Activated CD4-positive, alpha-beta memory T cell treated with anti-CD3 and anti-CD28 coated beads, Interleukin-2, amount 10 ng/mL, durations not matched to agents 7 days and 5 days (primary cell): Measurements from ENCODE around the gene MEX3C. TPM values are rescaled to one million over a fixed set of nuclear protein-coding genes. Genes with fewer than 3 reads are reported as not detected.
A peak's percentile ranks its signal among the peaks of the same experiment; 100 is the strongest.

Experiments used
- CTCF ChIA-PET: fragments of 350-600 bp; sonication (Branson Sonifier 250); formaldehyde crosslinking; loops from one replicate; lab custom pipeline; 2021; ENCODE audit warnings: antibody characterized with exemption, inconsistent platforms; lab: Charles Lee
- POLR2A ChIA-PET: fragments of 350-600 bp; sonication (Branson Sonifier 250); formaldehyde crosslinking; loops from one replicate; lab custom pipeline; 2021; ENCODE audit warnings: antibody characterized with exemption; lab: Charles Lee
- DNase-seq: peaks from one replicate; pipeline ENCODE4 v3.0.0-alpha.2; 2020
- H3K27ac Mint-ChIP-seq: one replicate; pipeline ENCODE4 v1.8.0; 2021; ENCODE audit warnings: mild to moderate bottlenecking, mixed read lengths
- H3K27me3 Mint-ChIP-seq: one replicate; pipeline ENCODE4 v1.8.0; 2021; ENCODE audit warnings: mixed read lengths
- H3K36me3 Mint-ChIP-seq: one replicate; pipeline ENCODE4 v1.8.0; 2021; ENCODE audit warnings: low read depth, mixed read lengths
- H3K4me1 Mint-ChIP-seq: one replicate; pipeline ENCODE4 v1.8.0; 2021; ENCODE audit warnings: mixed read lengths
- H3K4me3 Mint-ChIP-seq: one replicate; pipeline ENCODE4 v1.8.0; 2021; ENCODE audit warnings: mild to moderate bottlenecking, mixed read lengths
- H3K9me3 Mint-ChIP-seq: one replicate; pipeline ENCODE4 v1.8.0; 2021; ENCODE audit warnings: mixed read lengths
- total RNA-seq, 2 experiments: library from RNA; stranded (reverse); gene quantifications; one replicate each; pipeline ENCODE4 v1.2.3, GENCODE V29; 2021

MEX3C gene
- total RNA-seq, 2 experiments from 2014 or later = 55.4 to 62.6 TPM

DNA sequence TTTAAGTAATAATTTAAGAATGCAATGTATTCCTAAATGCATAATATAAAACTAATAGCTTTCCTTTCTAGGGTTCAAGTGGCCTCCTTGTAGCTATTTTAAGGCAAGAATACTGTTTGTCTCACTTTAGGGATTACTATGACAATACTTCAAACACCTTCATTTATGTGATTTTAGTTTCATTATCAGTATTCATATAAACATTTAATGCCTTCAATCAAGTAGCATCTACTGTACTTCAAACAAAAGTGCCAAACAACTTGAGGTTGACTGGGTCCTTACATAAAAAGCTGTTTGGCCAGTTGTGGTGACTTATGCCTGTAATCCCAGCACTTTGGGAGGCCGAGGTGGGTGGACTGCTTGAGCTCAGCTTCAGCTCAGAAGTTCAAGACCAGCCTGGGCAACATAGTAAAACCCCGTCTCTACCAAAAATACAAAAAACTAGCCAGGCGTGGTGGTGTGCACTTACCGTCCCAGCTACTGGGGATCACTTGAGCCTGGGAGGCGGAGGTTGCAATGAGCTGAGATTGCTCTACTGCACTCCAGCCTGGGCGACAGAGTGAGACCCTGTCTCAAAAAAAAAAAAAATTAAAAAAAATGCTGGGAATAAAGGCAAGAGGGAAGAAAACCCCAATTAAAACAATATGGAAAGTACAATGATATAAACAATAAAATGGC, 9.3 kb downstream of the MEX3C start:
- peak overlapping the region; percentile 33 for H3K4me3 Mint-ChIP-seq
- peaks cover 70% of the 10 kb centered on the region for H3K4me1 Mint-ChIP-seq
- H3K27me3 Mint-ChIP-seq = no peaks in the 10 kb centered on the region
- CTCF ChIA-PET = interaction anchor here (2.3 kb wide), 1 partner anchor 35 kb away, joined by 6 read pairs; no protein-coding TSS in a partner anchor
- POLR2A ChIA-PET = interaction anchor here (0.5 to 8.2 kb wide), 4 partner anchors 9 to 220 kb away, joined by 3 to 64 read pairs (median 13); partner anchors contain the start of gene MEX3C
- H3K27ac Mint-ChIP-seq = no peak overlapping the region
- peaks cover 37% of the 10 kb centered on the region for H3K36me3 Mint-ChIP-seq
- no peak for DNase-seq
- H3K9me3 Mint-ChIP-seq = no peaks in the 10 kb centered on the region

DNA sequence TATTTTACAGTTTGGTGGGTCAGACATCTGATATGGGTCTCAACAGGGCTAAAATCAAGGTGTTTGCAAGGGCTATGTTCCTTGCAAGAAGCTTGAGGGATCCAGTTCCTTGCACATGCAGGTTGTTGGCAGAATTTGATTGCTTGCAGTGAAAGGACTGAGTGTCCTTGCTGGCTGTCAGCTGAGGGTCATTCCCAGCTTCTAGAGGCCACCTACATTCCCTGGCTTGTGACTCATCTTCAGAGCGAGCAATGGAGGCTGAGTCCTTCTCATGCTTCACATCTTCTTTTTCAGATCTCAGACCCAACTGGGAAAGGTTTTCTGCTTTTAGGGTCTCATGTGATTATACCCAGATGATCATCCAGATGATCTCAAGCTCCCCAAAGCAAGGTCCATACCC, 12.4 kb downstream of the MEX3C start:
- POLR2A ChIA-PET = interaction anchor here (8.2 kb wide), 1 partner anchor 12 kb away, joined by 64 read pairs; the partner anchor contains the start of gene MEX3C
- Mint-ChIP-seq H3K27me3 (no peaks in the 10 kb centered on the region), H3K4me3 (no peak overlapping the region), H3K9me3 (no peaks in the 10 kb centered on the region), H3K4me1 (peaks cover 56% of the 10 kb centered on the region), H3K36me3 (peaks cover 42% of the 10 kb centered on the region), H3K27ac (no peak overlapping the region)
- CTCF ChIA-PET = no interaction called here
- DNase-seq = no peak

DNA sequence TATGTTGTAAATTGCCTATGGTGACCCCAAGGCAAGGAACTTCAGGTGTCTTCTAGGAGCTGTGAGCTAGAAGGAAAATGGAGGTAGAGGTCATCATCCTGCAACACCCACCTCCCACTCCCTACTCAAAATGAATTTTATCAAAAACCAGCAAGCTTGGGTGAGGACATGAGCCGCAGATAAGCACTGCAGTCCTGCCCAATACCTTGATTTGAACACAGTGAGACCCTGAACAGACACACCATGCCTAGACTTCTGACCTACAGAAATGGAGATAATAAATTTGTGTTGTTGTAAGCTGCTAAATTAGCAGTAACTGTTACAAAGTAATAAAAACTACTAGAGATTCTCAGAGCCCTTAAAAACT, 13.4 kb downstream of the MEX3C start:
- no peaks in the 10 kb centered on the region for H3K27me3 Mint-ChIP-seq
- no peak overlapping the region for H3K27ac Mint-ChIP-seq
- no peaks in the 10 kb centered on the region for H3K9me3 Mint-ChIP-seq
- H3K4me3 Mint-ChIP-seq = no peak overlapping the region
- peaks cover 54% of the 10 kb centered on the region for H3K4me1 Mint-ChIP-seq
- peaks cover 42% of the 10 kb centered on the region for H3K36me3 Mint-ChIP-seq
- DNase-seq = no peak
- CTCF ChIA-PET = no interaction called here
- POLR2A ChIA-PET = interaction anchor here (1.4 to 8.2 kb wide), 3 partner anchors 10 to 13 kb away, joined by 5 to 64 read pairs (median 10); partner anchors contain the start of gene MEX3C

DNA sequence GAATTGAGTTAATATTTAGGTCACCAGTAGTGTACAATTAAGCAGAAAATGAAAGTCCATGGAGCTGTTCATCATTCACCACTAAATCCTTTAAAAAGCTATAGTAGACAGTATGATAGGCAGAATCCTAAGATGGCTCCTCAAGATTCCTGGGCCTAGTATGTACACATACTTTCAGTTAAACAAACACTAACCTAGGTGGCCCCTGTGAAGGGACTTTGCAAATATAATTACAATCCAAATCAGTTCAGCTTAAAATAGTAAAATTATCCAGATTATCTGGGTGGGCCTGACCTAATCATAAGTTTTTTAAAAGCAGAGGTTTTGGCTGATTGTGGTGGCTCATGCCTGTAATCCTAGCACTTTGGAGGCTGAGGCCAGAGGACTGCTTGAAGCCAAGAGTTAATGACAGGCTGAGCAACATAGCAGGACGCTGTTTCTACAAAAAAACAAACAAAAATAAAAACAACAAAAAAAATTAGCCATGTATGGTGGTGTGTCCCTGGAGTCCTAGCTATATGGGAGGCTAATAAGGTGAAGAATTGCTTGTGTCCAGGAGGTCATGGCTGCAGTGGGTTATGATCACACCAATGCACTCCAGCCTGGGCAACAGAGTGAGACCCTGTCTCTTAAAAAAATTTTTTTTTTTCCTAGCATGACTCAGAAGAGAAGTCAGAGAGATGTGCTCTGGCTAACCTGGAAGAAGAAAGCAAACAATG, 13.9 kb downstream of the MEX3C start:
- H3K4me3 Mint-ChIP-seq = no peak overlapping the region
- no peaks in the 10 kb centered on the region for H3K27me3 Mint-ChIP-seq
- H3K9me3 Mint-ChIP-seq = no peaks in the 10 kb centered on the region
- ChIA-PET POLR2A (interaction anchor here (1.4 to 8.2 kb wide), 4 partner anchors 9 to 14 kb away, joined by 4 to 64 read pairs (median 8); partner anchors contain the start of gene MEX3C), CTCF (interaction anchor here (1.3 kb wide), 1 partner anchor 31 kb away, joined by 3 read pairs; no protein-coding TSS in a partner anchor)
- DNase-seq = no peak
- H3K4me1 Mint-ChIP-seq = peaks cover 50% of the 10 kb centered on the region
- no peak overlapping the region for H3K27ac Mint-ChIP-seq
- H3K36me3 Mint-ChIP-seq = peaks cover 40% of the 10 kb centered on the region

DNA sequence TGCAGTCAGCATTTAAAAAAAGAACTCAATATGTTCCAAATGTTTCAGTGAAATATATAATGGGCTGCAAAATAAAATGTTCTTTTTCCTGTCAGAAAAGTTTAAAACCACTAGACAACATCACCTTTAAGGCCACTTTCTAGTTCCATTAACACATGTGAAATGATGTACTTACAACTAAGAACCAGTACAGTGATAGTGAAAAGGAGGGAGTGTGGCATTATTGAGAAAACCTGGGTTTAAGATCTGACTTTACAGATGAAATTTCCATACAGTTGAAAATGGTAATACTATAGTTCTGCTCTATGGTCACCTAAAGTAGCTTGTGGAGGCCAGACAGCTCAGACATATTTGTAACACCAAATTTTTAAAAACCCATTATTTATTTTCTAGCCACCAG, 14.7 kb downstream of the MEX3C start:
- ChIA-PET CTCF (interaction anchor here (1.3 kb wide), 1 partner anchor 31 kb away, joined by 3 read pairs; no protein-coding TSS in a partner anchor), POLR2A (interaction anchor here (1.5 to 8.2 kb wide), 3 partner anchors 11 to 14 kb away, joined by 4 to 64 read pairs (median 10); partner anchors contain the start of gene MEX3C)
- Mint-ChIP-seq H3K36me3 (peaks cover 46% of the 10 kb centered on the region), H3K27ac (no peak overlapping the region), H3K27me3 (no peaks in the 10 kb centered on the region), H3K4me1 (peaks cover 46% of the 10 kb centered on the region), H3K4me3 (no peak overlapping the region), H3K9me3 (no peaks in the 10 kb centered on the region)
- DNase-seq = no peak

DNA sequence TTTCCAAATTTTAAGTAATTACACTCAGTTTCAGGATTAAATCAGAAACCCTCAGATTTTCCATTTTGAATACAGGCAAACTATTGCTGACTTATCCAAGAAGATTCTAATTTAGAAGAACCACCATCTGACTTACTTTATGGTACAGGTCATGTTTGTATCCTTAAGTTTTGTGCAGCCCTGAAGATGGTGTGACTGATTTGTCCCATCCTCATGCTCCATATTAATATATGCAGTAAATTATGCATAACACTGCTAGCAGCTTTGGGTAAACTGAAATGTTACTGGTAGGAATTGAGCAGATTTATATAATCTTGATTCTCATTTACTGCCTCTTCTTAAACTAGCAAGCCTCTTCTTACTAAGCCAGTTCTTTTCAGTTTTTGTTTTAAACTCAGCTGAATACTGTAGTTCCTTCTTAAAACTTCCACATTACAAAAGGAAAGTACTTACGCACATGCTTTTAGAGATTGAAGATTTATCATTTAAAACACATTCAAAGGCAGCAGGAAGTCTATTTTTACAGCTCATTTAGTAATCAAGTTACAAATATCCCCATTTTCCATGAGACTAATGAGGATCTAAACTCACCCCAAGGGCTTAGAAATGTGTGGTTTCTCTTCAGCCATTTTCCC, 25.7 kb downstream of the MEX3C start:
- POLR2A ChIA-PET = interaction anchor here (1.2 to 4.6 kb wide), 5 partner anchors 11 to 41 kb away, joined by 5 to 70 read pairs (median 13); partner anchors contain the start of gene MEX3C
- Mint-ChIP-seq H3K9me3 (peaks cover 3% of the 10 kb centered on the region), H3K27ac (peak overlapping the region; percentile 82), H3K4me1 (peaks cover 62% of the 10 kb centered on the region), H3K27me3 (no peaks in the 10 kb centered on the region), H3K4me3 (no peak overlapping the region), H3K36me3 (peaks cover 30% of the 10 kb centered on the region)
- DNase-seq = no peak
- CTCF ChIA-PET = interaction anchor here (0.6 to 2.0 kb wide), 2 partner anchors 25 to 115 kb away, joined by 3 to 5 read pairs; no protein-coding TSS in a partner anchor

DNA sequence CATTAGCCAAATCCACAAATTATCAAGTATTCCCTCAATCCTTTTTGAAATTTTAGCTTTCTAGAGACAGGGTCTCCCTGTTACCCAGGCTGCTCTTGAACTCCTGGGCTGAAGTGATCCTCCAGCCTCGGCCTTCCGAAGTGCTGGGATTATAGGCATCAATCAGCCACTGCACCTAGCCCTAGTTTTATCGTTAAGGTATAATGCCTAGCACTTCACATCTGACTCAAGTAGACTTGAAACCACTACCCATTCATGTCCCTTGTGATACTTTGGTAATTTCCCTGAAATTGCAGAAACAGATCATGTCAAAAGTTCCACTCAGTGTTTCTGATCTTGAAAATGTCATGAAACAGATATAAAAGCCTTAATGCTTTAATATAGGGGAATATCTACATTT, 26.3 kb downstream of the MEX3C start:
- H3K4me1 Mint-ChIP-seq = peaks cover 60% of the 10 kb centered on the region
- peak overlapping the region; percentile 82 for H3K27ac Mint-ChIP-seq
- DNase-seq = no peak
- no peak overlapping the region for H3K4me3 Mint-ChIP-seq
- no peaks in the 10 kb centered on the region for H3K27me3 Mint-ChIP-seq
- ChIA-PET CTCF (interaction anchor here (0.8 to 2.0 kb wide), 2 partner anchors 17 to 26 kb away, joined by 3 to 5 read pairs; no protein-coding TSS in a partner anchor), POLR2A (interaction anchor here (1.2 to 4.6 kb wide), 5 partner anchors 12 to 140 kb away, joined by 3 to 70 read pairs (median 13); partner anchors contain the start of gene MEX3C)
- no peaks in the 10 kb centered on the region for H3K9me3 Mint-ChIP-seq
- H3K36me3 Mint-ChIP-seq = peaks cover 24% of the 10 kb centered on the region

DNA sequence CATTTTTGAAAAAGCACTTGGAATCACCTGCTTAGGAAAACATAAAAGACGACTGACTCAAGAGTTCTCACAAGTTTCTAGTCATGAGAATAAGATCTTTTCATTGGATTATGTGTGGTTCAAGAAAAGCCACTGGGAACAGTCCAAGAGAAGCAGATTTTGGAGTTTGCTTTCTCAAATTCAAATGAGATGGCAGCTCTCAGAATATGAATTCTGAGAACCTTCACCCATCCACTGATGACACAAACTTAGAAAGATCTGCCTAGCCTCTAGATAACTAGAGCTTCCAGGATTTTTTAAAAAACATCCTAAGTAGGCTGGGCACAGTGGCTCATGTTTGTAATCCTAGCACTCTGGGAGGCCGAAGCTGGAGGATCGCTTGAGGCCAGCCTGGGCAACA, 26.8 kb downstream of the MEX3C start:
- Mint-ChIP-seq H3K27ac (peak overlapping the region; percentile 82), H3K27me3 (no peaks in the 10 kb centered on the region), H3K9me3 (no peaks in the 10 kb centered on the region), H3K36me3 (peaks cover 20% of the 10 kb centered on the region), H3K4me3 (no peak overlapping the region), H3K4me1 (peaks cover 60% of the 10 kb centered on the region)
- no peak for DNase-seq
- ChIA-PET CTCF (interaction anchor here (0.8 to 2.0 kb wide), 2 partner anchors 17 to 26 kb away, joined by 3 to 5 read pairs; no protein-coding TSS in a partner anchor), POLR2A (interaction anchor here (1.2 to 4.6 kb wide), 5 partner anchors 12 to 140 kb away, joined by 3 to 70 read pairs (median 13); partner anchors contain the start of gene MEX3C)

DNA sequence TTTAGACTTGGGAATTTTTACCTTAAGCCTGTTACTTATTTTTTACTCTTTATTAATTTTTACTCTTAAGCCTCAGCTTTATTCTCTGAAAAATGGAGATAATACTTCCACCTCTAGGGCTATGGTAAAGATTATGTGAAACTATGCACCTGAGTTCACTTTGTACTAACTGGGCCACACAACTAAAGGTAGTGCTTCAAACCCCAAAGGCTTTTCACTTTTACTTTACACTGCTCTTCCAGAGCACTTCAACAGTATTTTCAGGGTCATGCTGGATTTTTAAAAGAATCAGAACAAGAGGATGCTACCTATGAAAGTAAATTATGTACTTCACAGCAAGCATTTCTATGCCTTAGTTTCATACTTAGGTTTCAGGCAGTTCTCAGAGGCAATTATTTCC, 27.8 kb downstream of the MEX3C start:
- ChIA-PET POLR2A (interaction anchor here (0.8 to 4.6 kb wide), 7 partner anchors 9 to 81 kb away, joined by 3 to 70 read pairs (median 3); partner anchors contain the start of gene MEX3C), CTCF (interaction anchor here (0.7 to 1.4 kb wide), 4 partner anchors 16 to 30 kb away, joined by 3 to 5 read pairs (median 4); no protein-coding TSS in a partner anchor)
- Mint-ChIP-seq H3K4me3 (no peak overlapping the region), H3K9me3 (no peaks in the 10 kb centered on the region), H3K36me3 (peaks cover 16% of the 10 kb centered on the region), H3K4me1 (peaks cover 67% of the 10 kb centered on the region), H3K27me3 (no peaks in the 10 kb centered on the region), H3K27ac (peak overlapping the region; percentile 82)
- no peak for DNase-seq

DNA sequence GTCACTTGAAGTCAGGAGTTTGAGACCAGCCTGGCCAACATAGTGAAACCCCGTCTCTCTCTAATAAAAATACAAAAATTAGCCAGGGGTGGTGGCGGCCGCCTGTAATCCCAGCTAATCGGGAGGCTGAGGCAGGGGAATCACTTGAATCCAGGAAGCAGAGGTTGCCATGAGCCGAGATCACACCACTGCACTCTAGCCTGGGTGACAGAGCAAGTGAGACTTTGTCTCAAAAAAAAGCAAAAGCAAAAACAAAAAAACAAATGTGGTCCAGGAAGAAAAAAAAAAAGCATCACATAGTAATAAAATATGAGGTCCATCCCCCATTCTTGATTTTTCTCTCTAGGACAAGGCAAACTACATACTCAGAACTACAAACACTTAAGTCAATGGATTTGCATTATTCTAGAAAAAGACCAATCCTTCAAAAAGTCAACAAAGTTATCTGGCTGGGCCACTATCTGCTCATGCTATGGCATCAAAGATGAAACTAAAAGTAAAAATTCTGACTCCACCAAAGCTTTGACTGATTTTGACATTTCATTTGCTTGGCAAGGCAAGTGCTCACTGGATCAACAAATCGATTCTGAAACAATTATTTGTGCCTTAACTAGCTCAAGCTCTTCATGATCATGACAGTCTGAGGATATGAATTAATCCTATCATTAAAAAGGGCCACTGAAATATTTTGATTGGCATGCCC, 28.4 kb downstream of the MEX3C start:
- POLR2A ChIA-PET = interaction anchor here (0.8 to 4.6 kb wide), 8 partner anchors 9 to 81 kb away, joined by 3 to 70 read pairs (median 3); partner anchors contain the start of gene MEX3C
- no peak for DNase-seq
- H3K9me3 Mint-ChIP-seq = no peaks in the 10 kb centered on the region
- H3K4me3 Mint-ChIP-seq = peak overlapping the region; percentile 24
- CTCF ChIA-PET = interaction anchor here (0.5 to 1.4 kb wide), 6 partner anchors 15 to 183 kb away, joined by 3 to 5 read pairs (median 3); no protein-coding TSS in a partner anchor
- no peaks in the 10 kb centered on the region for H3K27me3 Mint-ChIP-seq
- H3K36me3 Mint-ChIP-seq = peaks cover 11% of the 10 kb centered on the region
- peaks cover 71% of the 10 kb centered on the region for H3K4me1 Mint-ChIP-seq
- H3K27ac Mint-ChIP-seq = peak overlapping the region; percentile 82

DNA sequence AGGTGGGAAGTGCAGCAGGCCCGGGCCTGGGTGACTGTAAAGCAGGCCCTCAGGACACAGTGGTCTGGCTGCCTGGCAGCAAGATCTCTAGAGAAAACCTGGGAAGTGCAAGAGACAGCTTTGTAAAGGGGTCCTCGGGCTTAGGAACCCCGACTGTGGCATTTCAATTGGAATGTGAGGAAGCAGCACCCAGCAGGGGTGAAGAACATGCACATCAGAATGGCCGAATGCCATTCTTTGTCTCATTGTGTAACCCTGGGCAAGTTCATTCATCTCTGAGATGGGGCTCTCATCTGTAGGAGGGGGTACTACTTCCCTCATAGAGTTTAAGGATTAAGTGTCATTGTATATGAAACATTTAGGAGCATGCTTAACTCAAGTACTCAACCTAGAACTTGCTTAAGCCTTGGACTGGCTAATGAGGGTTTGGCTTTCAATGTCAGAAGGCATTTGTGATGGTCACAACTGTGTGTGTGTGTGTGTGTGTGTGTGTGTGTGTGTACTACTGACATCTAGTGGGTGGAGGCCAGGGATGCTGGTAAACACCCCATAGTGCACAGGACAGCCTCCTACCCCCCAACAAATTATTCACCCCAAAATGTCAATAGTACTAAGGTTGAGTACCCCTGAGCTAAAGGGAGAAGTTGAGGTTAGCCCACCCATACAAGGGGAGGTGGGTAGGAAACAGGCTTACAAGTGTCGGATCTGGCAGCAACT, 29.3 kb downstream of the MEX3C start:
- no peaks in the 10 kb centered on the region for H3K9me3 Mint-ChIP-seq
- no peak for DNase-seq
- peaks cover 72% of the 10 kb centered on the region for H3K4me1 Mint-ChIP-seq
- no peaks in the 10 kb centered on the region for H3K27me3 Mint-ChIP-seq
- H3K4me3 Mint-ChIP-seq = no peak overlapping the region
- CTCF ChIA-PET = interaction anchor here (0.7 to 1.4 kb wide), 3 partner anchors 25 to 98 kb away, joined by 3 to 4 read pairs (median 3); no protein-coding TSS in a partner anchor
- H3K27ac Mint-ChIP-seq = peak overlapping the region; percentile 82
- POLR2A ChIA-PET = interaction anchor here (1.2 to 4.6 kb wide), 3 partner anchors 10 to 61 kb away, joined by 3 to 70 read pairs (median 3); partner anchors contain the start of gene MEX3C
- peaks cover 9% of the 10 kb centered on the region for H3K36me3 Mint-ChIP-seq
